ENCODE measurements around the gene TMPRSS11A.

TMPRSS11A gene

DNA sequence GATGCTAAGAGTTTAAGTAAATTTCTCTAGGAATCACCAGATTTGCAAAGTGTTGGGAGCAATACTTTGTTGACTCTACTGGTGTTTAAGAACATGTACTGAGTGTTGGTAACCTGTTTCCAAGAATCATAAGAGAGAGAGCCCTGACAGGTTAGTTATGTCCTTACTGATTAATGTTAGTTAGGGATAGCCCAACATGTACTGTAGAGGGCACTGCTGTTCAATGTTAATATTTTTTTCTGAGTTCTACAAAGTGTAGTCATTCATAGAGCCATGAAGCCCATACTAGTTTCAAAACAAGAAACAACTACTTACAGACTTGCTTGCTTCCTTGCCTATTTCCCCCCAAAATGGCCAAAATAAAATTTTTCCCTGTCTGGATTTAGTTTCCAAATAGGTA, 91.4 kb downstream of the TMPRSS11A start:
- no peak for DNase-seq (ENCODE audit: low spot score)

DNA sequence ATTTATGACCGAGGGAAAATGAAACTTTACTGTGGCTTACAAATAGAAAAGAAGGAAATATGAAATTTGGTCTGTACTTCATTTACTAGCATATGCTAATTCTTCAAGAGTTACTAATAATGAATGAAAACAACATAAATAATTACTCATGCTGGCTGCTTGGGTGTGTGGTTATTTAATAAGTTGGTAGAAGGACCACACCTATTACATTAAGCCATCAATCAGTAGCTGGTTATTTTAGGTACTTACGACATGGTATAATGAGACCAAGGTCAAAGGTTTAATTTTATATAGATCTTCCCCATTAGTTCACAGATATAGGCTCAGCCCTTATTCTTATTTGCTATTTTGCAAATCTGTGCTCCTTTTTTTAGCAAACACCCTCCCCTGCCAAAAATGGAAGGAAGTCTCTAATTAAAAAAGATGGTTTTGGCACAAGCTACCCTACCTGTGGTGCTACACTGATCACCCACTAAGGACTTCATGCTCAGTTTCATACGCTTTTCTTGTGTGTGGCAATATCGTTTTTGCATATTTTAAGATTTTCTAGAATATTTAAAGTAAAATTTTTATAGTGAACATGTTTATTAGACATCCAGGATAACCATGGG, 93.6 kb downstream of the TMPRSS11A start:
- DNase-seq (ENCODE audit: low spot score): no peak

DNA sequence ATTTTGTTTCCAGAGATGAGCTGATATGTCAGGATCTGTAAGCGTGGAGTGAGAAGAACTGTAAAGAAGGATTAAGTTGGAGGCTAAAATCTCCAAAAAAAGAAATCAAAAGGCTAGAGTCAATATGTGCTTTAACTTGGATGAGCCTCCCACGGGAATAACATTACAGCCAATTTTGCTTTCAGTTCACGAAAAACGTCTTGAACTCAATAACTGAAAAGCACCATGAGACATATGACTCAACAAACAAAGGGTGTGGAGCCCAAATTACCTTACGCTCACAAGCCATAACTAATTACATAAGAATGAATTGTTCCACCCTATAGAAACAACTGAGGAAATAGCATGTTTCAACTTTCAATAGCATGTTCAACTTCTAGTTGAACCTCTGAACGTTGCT, 101.8 kb downstream of the TMPRSS11A start:
- no peak for DNase-seq (ENCODE audit: low spot score)
